HG03342 (cell line): ENCODE results near the gene CLK2.

Experiments used
- ATAC-seq: cut with Tn5 transposase; IDR thresholded peaks from one replicate; pipeline ENCODE4 v1.9.1; 2021; ENCODE audit warnings: mild to moderate bottlenecking, moderate library complexity; ENCODE audit not compliant: unreplicated experiment

CLK2 gene

DNA sequence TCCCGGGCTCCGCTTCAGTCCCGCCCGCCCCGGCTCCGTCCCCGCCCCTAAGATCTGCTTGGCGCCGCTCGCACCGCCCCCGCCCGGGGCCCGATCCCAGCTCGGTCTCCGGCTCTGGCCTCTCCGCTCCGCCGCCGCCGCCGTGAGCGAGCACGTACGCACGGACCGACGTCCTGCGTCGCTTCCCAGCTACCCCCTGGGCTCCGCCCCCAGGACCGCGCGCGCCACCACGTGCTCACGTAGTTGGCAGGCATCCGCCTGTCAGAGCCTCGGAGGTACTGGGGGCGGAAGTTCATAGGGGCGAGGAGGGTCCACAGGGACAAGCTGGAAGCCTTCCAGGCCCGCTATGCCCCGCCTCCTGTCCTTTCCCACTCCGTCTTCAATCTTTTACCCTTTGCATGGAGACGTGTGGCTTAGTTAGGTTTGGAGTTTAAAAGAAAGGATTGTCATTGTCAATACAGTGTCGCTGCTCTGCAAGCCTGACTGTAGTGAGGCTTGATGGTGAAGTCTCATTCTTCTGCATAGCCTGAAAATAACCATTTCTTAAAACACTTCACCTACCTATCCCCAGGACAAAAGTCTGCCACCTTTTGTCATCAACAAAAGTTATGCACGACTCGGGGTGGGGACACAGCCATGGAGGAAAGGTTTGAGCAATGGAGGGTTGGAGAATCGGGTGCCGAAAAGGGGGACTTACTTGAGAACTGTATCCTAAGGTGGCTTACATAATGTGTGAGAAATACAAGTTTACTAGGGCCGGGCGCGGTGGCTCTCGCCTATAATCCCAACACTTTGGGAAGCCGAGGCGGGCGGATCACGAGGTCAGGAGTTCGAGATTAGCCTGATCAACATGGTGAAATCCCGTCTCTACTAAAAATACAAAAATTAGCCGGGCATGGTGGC is at the start of gene CLK2:
Gene CLK2 (minus strand): TSS at position 162 of the 903 bp plus-strand sequence. CDS start 2,527 bp downstream, outside the sequence.
- ATAC-seq: peak; percentile 78

DNA sequence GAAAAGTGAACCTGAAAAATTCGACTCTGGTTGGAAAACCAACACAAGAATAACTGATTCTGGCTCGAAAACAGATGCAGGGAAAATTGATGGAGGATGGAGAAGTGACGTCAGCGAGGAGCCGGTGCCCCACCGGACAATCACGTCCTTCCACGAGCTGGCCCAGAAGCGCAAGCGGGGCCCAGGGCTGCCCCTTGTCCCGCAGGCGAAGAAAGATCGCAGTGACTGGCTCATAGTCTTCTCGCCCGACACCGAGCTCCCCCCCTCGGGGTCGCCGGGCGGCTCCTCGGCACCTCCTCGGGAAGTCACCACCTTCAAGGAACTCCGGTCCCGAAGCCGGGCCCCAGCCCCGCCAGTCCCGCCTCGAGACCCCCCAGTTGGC is 49.3 kb upstream of the CLK2 start:
- ATAC-seq: no peak

DNA sequence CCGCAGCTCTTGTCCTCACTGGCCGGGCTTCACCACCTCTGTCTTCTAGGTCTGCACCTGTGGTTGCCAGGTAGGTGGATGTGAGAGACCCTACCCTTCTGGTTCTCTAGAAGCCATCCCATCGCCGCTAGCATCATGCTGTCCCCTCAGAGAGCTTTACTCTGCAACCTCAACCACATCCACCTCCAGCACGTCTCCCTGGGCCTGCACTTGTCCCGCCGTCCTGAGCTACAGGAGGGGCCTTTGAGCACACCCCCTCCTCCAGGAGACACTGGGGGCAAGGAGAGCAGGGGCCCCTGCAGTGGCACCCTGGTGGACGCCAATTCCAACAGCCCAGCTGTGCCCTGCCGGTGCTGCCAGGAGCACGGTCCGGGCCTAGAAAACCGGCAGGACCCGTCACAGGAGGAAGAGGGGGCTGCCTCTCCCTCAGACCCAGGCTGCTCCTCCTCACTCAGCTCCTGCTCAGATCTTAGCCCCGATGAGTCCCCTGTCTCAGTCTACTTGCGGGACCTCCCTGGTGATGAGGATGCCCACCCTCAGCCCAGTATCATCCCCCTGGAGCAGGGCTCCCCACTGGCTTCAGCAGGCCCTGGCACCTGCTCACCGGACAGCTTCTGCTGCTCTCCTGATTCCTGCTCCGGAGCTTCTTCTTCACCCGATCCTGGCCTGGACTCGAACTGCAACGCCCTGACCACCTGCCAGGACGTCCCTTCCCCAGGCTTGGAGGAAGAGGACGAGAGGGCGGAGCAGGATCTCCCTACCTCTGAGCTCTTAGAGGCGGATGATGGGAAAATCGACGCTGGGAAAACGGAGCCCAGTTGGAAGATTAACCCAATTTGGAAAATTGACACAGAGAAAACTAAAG is 48.6 kb upstream of the CLK2 start:
- ATAC-seq: no peak

DNA sequence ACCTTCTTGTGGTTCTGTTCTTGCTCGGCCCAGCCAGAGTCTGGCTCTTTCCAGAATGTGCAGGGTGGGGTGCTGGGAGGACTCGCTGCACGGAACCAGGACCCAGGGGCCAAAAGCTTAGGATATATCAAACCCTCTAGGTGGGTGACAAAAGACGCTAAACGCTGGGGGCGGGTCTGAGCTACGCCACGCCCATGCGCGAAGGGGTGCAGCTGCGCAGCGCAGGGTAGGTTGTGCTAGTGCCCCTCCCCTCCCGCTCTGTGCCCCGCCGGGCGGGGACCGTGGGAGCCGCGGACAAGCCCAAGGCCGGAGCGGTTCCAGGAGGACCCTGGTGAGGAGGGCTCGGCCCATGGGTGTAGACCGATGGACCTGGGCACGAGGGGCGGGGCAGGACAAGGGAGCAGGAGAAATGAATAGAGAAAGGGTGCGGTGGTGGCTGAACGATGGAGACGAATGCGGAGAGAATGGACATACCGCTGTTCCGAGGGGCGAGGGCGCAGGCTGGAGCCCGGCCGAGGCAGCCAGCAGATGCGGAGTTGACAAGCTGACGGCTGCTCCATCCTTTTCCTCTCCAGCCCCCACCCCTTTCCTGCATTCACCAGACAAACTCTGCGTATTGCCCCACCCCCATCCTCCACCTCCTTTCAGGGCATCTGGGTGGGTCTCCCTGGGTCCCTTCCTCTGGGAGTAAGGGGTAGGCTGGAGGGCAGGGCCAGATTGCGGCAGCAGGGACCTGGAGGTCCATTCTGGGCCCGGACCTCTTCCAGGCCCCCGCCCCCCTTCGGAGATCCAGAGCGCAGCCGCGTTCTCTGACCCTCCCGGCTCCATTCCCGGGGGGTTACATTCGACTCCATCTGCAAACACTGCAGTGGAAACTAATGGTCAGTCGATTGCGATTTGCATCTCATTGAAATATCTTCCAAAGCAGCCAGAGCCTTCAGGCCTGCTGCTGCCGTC is 47.6 kb upstream of the CLK2 start, which contains the start of gene RUSC1:
Gene RUSC1 (plus strand): TSS at position 234 of the 957 bp plus-strand sequence. CDS start 880 bp downstream, outside the sequence.
- peak; percentile 29 for ATAC-seq

DNA sequence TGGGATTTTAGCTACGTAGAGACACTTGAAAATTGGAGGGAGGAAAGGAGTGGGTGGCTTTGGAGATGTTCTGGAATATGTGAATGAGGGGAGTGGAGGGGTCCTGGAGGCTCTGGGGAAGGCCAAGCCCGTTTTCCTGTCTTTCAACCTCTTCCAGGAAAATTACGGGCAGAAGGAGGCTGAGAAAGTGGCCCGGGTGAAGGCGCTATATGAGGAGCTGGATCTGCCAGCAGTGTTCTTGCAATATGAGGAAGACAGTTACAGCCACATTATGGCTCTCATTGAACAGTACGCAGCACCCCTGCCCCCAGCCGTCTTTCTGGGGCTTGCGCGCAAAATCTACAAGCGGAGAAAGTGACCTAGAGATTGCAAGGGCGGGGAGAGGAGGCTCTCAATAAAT is 46.9 kb upstream of the CLK2 start:
- no peak for ATAC-seq

DNA sequence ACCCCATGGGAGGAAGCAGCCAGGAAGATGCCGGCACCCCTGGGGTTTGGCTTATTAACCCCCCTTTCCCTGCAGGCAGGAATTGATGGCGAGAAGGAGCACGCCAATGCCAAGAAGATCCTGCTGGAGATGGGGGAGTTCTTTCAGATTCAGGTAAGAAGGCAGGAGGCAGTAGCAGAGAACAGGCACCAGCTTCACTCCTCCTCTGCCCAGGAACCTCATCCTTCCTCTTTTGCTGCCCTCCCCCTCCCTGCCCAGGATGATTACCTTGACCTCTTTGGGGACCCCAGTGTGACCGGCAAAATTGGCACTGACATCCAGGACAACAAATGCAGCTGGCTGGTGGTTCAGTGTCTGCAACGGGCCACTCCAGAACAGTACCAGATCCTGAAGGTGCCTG is 46.2 kb upstream of the CLK2 start:
- no peak for ATAC-seq

DNA sequence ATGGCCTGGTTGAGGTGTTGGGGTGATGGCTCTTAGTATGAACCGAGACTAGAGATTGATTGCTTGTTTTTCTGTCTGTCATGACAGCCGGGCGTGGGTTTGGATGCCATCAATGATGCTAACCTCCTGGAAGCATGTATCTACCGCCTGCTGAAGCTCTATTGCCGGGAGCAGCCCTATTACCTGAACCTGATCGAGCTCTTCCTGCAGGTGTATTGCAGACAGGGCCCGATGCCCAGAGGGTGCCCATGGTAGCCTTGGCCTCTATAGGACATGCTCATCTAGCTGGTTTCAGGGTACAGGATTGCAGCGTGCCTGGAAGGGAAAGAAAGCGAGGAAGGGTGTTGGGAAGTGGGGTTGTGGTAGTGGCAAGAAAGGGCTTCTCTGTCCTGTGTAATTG is 44.8 kb upstream of the CLK2 start:
- ATAC-seq: no peak

DNA sequence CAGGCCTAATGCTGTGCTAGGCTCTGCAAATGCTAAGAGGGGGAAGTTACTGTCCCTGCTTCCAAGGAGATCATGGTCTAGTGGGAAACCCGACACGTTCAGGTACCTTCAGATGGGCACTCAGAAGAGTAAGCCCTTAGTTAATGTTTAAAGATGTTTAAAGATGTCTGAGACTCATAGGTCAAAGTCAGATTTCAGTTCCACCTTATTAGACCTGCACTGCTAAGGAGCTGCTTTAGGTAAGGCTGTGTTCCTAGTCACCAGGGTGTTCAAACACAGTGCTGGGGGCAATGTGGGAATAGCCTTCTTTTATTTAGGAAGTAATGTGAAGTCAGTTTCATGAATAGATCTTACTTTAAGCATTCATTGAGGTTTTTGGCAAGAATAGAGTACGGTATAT is 43.6 kb upstream of the CLK2 start:
- no peak for ATAC-seq

DNA sequence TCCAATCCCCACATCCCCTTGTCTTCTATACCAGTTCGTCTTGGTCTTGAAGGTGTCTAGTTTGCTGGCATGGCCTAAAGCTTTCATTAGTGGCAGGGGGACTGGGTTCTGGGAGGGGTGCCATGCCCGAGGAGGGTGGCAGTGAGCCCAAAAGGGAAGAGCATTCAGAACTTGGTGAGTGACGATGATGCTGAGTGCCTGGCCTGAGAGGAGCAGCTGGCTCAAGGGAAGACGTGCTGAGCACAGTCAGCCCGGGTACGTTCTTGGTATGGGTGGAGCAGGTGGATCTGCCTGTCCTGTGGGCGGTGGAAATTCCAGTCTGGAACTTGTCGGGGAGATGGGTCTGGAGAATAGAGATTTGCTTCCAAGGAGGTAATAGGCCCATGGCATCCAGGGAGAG is 40.0 kb upstream of the CLK2 start:
- no peak for ATAC-seq

DNA sequence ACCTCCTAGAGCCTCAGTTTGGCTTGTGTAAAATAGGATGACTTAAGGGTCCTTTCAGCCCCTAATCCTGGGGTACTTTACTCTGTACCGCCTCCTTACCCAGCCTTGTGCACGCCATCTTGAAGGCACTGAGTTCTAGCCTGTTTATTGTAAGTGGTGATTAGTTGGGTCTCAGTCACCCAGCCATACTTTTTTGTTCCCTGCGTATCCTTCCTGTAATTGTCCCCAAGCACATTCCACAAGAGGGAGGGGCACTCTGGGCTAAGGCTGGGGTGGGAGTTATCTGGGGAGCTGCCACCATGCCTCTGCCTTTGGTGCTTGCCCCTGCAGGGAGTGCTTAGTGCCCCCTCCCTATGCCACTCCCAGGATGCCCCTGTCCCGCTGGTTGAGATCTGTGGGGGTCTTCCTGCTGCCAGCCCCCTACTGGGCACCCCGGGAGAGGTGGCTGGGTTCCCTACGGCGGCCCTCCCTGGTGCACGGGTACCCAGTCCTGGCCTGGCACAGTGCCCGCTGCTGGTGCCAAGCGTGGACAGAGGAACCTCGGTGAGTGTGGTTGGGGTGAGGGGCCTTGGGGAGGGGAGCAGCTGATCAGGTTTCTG is 36.2 kb upstream of the CLK2 start:
- no peak for ATAC-seq

DNA sequence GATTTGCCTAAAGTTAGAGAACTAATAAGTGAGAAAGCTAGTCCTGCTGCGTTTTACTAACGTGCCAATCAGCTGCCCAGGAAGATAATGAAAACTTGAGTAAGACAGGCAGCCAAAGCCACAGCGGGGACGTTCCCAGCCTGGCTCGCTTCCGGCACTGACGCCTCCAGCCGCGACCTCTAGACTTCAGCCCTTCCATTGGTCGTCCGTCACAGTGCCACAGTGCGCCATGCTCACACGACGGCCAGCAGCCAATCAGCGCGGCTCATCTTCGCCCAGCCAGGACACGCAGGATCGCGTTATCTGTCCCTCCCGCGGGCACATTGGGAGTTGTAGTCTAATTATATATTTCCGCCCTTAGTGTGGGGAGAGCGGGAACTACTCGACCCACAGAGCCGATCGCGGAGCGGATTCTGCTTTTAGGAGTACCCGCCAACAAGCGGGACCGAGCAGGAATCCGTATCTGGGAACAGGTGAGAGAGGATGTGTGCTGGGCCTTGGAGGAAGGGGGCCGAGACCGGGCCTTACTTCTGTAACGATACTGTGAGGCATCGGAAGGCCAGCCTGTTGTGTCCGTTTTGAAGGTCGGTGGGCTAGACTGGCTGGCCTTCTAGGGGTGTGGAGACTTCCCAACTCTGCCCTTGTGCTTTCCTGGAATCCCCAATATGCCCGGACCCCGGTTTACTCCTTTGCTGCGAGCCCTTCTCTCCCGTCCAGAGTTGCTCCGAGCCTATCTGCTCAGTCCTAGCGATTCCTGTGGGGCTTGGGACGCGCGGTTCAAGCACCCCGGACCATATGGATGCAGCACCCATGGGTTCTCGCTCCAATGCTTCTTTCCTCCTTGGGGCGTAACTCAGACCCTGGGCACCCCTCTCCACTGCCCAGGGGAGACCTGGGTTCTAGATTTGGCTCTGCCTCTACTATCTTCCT is 35.5 kb upstream of the CLK2 start, which contains the start of gene FDPS:
Gene FDPS (plus strand): TSS at position 374 of the 930 bp plus-strand sequence. CDS start 924 bp downstream, outside the sequence.
- peak; percentile 95 for ATAC-seq

DNA sequence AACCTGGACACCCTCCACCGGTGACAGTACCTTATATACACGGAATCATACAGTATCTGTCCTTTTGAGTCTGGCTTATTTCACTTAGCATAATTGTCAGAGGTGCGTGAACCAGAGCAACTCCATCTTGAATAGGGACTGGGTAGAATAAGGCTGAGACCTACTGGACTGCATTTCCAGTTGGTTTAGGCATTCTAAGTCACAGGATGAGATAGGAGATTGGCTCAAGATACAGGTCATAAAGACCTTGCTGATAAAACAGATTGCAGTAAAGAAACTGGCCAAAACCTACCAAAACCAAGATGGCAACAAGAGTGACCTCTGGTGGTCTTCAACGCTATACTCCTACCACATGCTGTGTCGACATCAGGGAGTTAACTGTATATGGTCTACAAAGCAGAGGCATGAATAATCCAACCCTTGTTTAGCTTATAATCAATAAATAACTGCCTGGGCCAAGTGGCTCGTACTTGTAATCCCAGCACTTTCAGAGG is 34.0 kb upstream of the CLK2 start:
- no peak for ATAC-seq

DNA sequence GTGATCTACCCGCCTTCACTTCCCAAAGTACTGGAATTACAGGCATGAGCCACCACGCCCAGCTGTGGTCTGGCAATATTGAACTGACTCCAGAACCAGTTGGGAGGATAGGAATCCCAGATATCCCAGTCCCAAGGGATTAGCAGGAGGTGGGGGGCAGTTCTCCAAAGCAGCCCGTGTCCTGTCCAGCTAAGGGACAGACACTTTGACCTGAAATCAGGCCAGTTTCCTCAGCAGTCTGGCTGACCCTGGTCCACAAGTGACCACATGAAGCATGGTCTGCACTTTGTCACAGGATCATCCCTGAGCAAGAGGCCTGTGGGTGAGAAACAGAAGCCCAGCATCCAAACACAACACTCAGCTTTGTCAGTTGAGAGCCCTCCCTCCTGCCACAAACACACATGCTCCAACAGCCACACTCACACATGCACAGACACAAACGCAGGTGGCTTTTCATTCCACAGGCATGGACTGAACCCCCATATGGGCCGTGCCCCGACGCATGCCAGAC is 32.6 kb upstream of the CLK2 start:
- ATAC-seq: no peak

DNA sequence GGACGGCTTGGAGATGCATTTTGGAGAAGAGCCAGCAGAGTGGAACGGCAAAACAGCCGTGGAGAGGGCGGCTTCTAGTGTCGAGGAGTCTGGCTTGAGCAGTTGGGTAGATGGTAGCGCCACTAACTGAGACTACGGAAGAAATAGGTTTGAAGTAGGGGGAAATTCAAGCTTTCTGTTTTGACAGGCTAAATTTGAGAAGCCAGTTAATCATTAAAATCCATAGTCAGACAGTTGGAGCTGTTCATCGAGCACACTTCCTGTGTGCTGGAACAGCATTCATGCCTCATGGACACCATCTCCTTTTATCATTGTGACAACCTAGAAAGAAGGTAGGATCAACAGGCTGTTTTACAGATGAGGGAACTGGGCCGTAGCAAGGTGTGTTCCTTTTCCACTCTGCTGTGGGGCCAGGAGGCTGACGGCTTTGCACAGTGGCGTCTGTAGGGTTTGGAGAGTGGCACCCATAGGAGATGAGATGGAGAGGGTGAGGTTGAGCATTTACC is 31.3 kb upstream of the CLK2 start:
- no peak for ATAC-seq

DNA sequence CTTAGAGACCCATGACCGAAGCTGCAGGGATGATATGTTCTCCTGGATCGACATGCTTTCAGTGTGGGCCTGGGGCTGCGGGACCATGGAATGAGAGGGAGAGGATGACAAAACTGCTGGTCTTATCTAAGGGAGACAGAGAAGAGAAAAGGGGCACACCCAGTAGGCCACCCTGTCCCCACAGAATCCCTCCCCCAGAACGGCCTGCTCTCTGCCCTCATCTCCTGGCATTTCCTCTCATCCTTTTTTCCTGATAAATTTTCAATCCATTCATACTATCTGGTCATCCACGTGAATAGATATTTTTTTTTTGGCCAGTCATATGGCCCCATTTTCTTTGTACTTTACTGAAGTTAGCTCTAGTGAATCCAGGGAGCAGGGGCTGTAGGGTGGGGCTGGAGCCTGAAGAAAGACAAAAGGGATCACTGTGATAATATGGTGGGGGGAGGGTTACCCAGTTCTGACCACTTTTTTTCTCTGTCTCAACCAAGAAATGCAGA is 28.1 kb upstream of the CLK2 start, which contains the start of gene PKLR:
Gene PKLR (minus strand): TSS at position 97 of the 500 bp plus-strand sequence. CDS start 43 bp downstream, at position 54.
- no peak for ATAC-seq

DNA sequence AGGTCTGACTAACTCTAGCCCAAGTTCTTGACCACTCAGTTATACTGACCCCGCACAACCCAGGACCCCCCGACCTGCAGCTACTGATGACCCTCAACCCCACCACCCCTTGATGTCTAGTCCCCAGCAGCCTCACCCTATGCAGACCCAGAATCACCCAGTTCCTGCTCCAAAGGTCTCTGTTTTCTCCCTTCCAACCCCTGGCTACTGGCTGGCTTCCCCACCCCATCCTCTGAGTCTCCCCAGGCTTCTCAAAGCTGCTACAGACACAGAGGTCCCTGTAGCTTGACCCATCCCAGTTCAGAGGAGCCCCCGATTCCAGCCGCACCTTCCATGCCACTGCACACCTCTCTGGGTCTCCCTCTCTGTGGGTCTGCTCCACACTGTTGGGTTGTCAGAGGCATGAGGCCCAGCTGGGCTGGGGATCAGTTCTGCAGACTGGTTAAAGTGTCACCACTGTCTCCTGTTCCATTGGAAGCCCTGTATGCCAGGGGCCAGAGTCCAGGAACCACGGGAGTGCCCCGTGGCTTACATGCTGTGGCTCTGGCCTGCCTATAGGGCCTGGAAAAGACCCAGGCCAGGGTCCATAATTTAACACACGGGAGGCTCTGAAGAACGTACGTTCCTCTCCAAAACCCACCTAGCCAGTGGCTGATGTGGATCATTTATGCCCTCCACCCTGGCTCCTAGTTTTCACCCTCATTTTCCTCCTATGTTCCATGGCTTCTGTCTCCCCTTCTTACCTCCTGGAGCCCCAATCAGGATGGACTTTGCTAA is 27.4 kb upstream of the CLK2 start:
- no peak for ATAC-seq

DNA sequence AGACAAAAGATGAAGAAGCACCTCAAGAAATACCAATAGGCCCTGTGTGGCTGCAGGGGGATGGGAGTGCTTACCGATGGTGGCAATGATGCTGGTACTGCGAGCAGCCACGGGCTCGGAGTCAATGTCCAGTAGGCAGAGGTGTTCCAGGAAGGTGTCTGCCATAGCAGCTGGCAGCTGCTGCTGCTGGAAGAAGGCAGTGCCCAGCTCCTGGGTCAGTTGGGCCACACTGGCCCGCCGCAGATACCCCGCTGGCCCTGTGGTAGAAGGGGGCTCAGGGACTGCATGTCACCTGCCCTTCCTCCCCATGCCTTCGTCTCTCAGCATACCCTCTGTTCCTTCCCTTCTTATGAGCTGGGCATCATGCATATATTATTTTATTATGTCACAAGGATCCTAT is 26.7 kb upstream of the CLK2 start:
- no peak for ATAC-seq
